ENCODE measurements around the gene TMEM54.

The TMEM54 gene

GRCh38 chr1:32864375-32865019 is 36.7 kb downstream of the TMEM54 start:
- no peak for DNase-seq (ENCODE audit: low spot score)

GRCh38 chr1:32863881-32864245 is 37.3 kb downstream of the TMEM54 start:
- DNase-seq (ENCODE audit: low spot score), result no peak

- DNase-seq (ENCODE audit: low spot score), result no peak
Observed at GRCh38 chr1:32863218-32863880, 37.8 kb downstream of the TMEM54 start.

GRCh38 chr1:32861904-32862695 is 39.1 kb downstream of the TMEM54 start:
- DNase-seq (ENCODE audit: low spot score), result no peak

GRCh38 chr1:32860566-32860965 is 40.6 kb downstream of the TMEM54 start:
- DNase-seq (ENCODE audit: low spot score), result no peak

GRCh38 chr1:32859915-32860314 is 41.3 kb downstream of the TMEM54 start:
- no peak for DNase-seq (ENCODE audit: low spot score)

- DNase-seq (ENCODE audit: low spot score), result no peak
Observed at GRCh38 chr1:32858791-32859190, 42.4 kb downstream of the TMEM54 start.

GRCh38 chr1:32858136-32858535 is 43.1 kb downstream of the TMEM54 start:
- DNase-seq (ENCODE audit: low spot score), result no peak

- DNase-seq (ENCODE audit: low spot score), result no peak
Observed at GRCh38 chr1:32855861-32856617, 45.1 kb downstream of the TMEM54 start.

GRCh38 chr1:32848354-32849063 is 52.7 kb downstream of the TMEM54 start:
- no peak for DNase-seq (ENCODE audit: low spot score)
